ENCODE data around the gene TP53TG3E.
"Not testable (repeated sequence)": the region's sequence is repeated elsewhere in the genome, so short reads cannot be mapped to it uniquely, and the experiment has no call there.

TP53TG3E gene

GRCh38 chr16:33304006-33304405 is at the start of gene TP53TG3E:
Gene TP53TG3E (plus strand): TSS chr16:33304306. CDS start chr16:33304374, 68 bp downstream.
- in situ Hi-C loops (cut with MboI; ENCODE audit: low sequenced_read_pairs): not testable (repeated sequence)

GRCh38 chr16:33336226-33337012 is 32.3 kb downstream of the TP53TG3E start:
- in situ Hi-C loops (cut with MboI; ENCODE audit: low sequenced_read_pairs): not testable (repeated sequence)

- in situ Hi-C loops (cut with MboI; ENCODE audit: low sequenced_read_pairs): not testable (repeated sequence)
Observed at GRCh38 chr16:33337627-33338542, 33.8 kb downstream of the TP53TG3E start.

- in situ Hi-C loops (cut with MboI; ENCODE audit: low sequenced_read_pairs): not testable (repeated sequence)
Observed at GRCh38 chr16:33338543-33338951, 34.4 kb downstream of the TP53TG3E start.

GRCh38 chr16:33339093-33340061 is 35.3 kb downstream of the TP53TG3E start:
- in situ Hi-C loops (cut with MboI; ENCODE audit: low sequenced_read_pairs): not testable (repeated sequence)

Data from HL-60/S4 (cell line).